GM18526 (cell line): ENCODE results near the gene OR6B1.

Experiments used
- POLR2A ChIP-seq: IDR thresholded peaks from 3 replicates; pipeline ENCODE4 v1.6.1; 2011; ENCODE audit not compliant: insufficient read length; ENCODE audit errors: extremely low read depth

Gene OR6B1

GRCh38 chr7:143987513-143987912, 12.6 kb upstream of the OR6B1 start:
- TF ChIP-seq POLR2A, result no peak

GRCh38 chr7:143988976-143989745, 11.0 kb upstream of the OR6B1 start:
- TF ChIP-seq POLR2A, result no peak

GRCh38 chr7:143992670-143993069, 7.5 kb upstream of the OR6B1 start:
- TF ChIP-seq POLR2A, result no peak

- TF ChIP-seq POLR2A, result no peak
Observed at GRCh38 chr7:143993924-143994323, 6.2 kb upstream of the OR6B1 start.

- no peak for TF ChIP-seq POLR2A
Observed at GRCh38 chr7:144001543-144001942, 1.4 kb downstream of the OR6B1 start.

GRCh38 chr7:144004703-144005102, 4.6 kb downstream of the OR6B1 start:
- no peak for TF ChIP-seq POLR2A

GRCh38 chr7:144006029-144006691, 6.0 kb downstream of the OR6B1 start:
- TF ChIP-seq POLR2A, result no peak

- no peak for TF ChIP-seq POLR2A
Observed at GRCh38 chr7:144006692-144007042, 6.5 kb downstream of the OR6B1 start.

GRCh38 chr7:144009361-144009760, 9.2 kb downstream of the OR6B1 start:
- no peak for TF ChIP-seq POLR2A

- no peak for TF ChIP-seq POLR2A
Observed at GRCh38 chr7:144011458-144012230, 11.5 kb downstream of the OR6B1 start.

GRCh38 chr7:144018065-144018464, 17.9 kb downstream of the OR6B1 start:
- TF ChIP-seq POLR2A, result no peak

- no peak for TF ChIP-seq POLR2A
Observed at GRCh38 chr7:144019457-144019856, 19.3 kb downstream of the OR6B1 start.

- no peak for TF ChIP-seq POLR2A
Observed at GRCh38 chr7:144020340-144020739, 20.2 kb downstream of the OR6B1 start.

GRCh38 chr7:144022169-144022568, 22.0 kb downstream of the OR6B1 start:
- no peak for TF ChIP-seq POLR2A

- TF ChIP-seq POLR2A, result no peak
Observed at GRCh38 chr7:144023171-144023827, 23.2 kb downstream of the OR6B1 start.
